ENCODE data around the gene SMPD3. TPM values are rescaled to one million over a fixed set of nuclear protein-coding genes. Genes with fewer than 3 reads are reported as not detected.
A peak's percentile ranks its signal among the peaks of the same experiment; 100 is the strongest.

The SMPD3 gene
- total and polyA plus RNA-seq, 2 experiments from 2014 or later: 5.7 to 6.3 TPM

DNA sequence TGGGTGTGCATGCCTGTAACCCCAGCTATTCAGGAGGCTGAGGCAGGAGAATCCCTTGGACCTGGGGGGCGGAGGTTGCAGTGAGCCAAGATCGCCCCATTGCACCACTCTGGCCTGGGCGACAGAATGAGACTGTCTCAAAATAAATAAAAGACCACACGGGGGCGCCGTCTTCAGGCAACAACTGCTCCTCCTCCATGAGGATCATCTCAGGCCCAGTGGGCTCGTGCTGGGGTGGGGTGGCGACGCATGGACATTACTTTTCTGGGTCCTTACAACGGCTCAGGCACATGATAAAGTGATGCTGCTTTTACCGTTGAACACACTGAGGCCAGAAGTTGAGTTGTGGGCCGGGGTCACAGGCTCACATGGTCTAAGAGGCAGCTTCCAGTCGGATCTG is 81.3 kb downstream of the SMPD3 start:
- peak; percentile 60 for DNase-seq (ENCODE audit: low spot score)
- Histone ChIP-seq H3K9me3 (ENCODE audit: low read depth) (no peaks in the 10 kb centered on the region), H3K79me2 (no peaks in the 10 kb centered on the region), H3K27me3 (no peaks in the 10 kb centered on the region), H3K27ac (no peak overlapping the region), H3K4me3 (no peak overlapping the region), H3K36me3 (replicated peaks; ENCODE audit: insufficient read depth, low read depth) (no peaks in the 10 kb centered on the region), H3K4me1 (ENCODE audit: insufficient read depth) (peaks cover 6% of the 10 kb centered on the region), H3K9me2 (replicated peaks; ENCODE audit: insufficient read depth) (no peaks in the 10 kb centered on the region), H2AFZ (no peak overlapping the region), H3K4me2 (no peak overlapping the region), H4K20me1 (ENCODE audit: insufficient read depth, poor library complexity, severe bottlenecking) (no peaks in the 10 kb centered on the region)
- TF ChIP-seq, protein P1, sequence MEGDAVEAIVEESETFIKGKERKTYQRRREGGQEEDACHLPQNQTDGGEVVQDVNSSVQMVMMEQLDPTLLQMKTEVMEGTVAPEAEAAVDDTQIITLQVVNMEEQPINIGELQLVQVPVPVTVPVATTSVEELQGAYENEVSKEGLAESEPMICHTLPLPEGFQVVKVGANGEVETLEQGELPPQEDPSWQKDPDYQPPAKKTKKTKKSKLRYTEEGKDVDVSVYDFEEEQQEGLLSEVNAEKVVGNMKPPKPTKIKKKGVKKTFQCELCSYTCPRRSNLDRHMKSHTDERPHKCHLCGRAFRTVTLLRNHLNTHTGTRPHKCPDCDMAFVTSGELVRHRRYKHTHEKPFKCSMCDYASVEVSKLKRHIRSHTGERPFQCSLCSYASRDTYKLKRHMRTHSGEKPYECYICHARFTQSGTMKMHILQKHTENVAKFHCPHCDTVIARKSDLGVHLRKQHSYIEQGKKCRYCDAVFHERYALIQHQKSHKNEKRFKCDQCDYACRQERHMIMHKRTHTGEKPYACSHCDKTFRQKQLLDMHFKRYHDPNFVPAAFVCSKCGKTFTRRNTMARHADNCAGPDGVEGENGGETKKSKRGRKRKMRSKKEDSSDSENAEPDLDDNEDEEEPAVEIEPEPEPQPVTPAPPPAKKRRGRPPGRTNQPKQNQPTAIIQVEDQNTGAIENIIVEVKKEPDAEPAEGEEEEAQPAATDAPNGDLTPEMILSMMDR (IDR thresholded peaks at IDR 0.05; ENCODE audit: poor library complexity): peak; percentile 46
- TF ChIP-seq EZH2phosphoT487 (IDR thresholded peaks at IDR 0.05; ENCODE audit: low read depth, severe bottlenecking, unreplicated experiment): no peak
- WGBS (ENCODE audit: low lambda C conversion rate, missing lambda C conversion rate): 46% methylated on average over 13 of the region's 13 CpGs

DNA sequence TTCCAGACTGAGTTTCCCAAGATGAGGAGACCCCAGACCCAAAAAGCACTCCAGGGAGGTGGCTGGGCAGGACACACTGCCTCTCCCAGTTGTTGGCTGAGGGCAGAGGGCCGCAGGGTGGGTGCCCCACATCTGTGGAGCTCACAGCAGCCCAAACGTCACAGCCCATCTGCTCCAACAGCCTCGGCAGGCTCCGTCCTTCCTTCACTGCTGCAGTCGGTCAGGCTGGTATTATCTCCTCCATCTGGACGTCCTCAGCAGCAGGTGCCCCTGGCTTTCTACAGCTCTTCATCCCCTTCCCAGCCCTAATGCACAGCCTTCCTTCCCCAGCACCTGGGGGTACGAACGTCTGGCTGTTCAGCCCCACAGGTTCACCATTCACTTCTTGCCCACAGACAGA is 82.2 kb downstream of the SMPD3 start:
- H3K4me1 ChIP-seq (ENCODE audit: insufficient read depth): peaks cover 10% of the 10 kb centered on the region
- no peak overlapping the region for H3K27ac ChIP-seq
- H2AFZ ChIP-seq: no peak overlapping the region
- no peaks in the 10 kb centered on the region for H3K9me3 ChIP-seq (ENCODE audit: low read depth)
- no peaks in the 10 kb centered on the region for H3K79me2 ChIP-seq
- H3K4me2 ChIP-seq: no peak overlapping the region
- TF ChIP-seq EZH2 (IDR thresholded peaks at IDR 0.05; ENCODE audit: borderline replicate concordance): no peak
- no peak for TF ChIP-seq EZH2phosphoT487 (IDR thresholded peaks at IDR 0.05; ENCODE audit: low read depth, severe bottlenecking, unreplicated experiment)
- TF ChIP-seq, protein P1 (IDR thresholded peaks at IDR 0.05; ENCODE audit: poor library complexity): no peak
- H3K36me3 ChIP-seq (replicated peaks; ENCODE audit: insufficient read depth, low read depth): no peaks in the 10 kb centered on the region
- H4K20me1 ChIP-seq (ENCODE audit: insufficient read depth, poor library complexity, severe bottlenecking): no peaks in the 10 kb centered on the region
- no peak overlapping the region for H3K4me3 ChIP-seq
- H3K9me2 ChIP-seq (replicated peaks; ENCODE audit: insufficient read depth): no peaks in the 10 kb centered on the region
- no peaks in the 10 kb centered on the region for H3K27me3 ChIP-seq
- DNase-seq (ENCODE audit: low spot score): no peak
- 68% methylated on average over 8 of the region's 8 CpGs for WGBS (ENCODE audit: low lambda C conversion rate, missing lambda C conversion rate)

DNA sequence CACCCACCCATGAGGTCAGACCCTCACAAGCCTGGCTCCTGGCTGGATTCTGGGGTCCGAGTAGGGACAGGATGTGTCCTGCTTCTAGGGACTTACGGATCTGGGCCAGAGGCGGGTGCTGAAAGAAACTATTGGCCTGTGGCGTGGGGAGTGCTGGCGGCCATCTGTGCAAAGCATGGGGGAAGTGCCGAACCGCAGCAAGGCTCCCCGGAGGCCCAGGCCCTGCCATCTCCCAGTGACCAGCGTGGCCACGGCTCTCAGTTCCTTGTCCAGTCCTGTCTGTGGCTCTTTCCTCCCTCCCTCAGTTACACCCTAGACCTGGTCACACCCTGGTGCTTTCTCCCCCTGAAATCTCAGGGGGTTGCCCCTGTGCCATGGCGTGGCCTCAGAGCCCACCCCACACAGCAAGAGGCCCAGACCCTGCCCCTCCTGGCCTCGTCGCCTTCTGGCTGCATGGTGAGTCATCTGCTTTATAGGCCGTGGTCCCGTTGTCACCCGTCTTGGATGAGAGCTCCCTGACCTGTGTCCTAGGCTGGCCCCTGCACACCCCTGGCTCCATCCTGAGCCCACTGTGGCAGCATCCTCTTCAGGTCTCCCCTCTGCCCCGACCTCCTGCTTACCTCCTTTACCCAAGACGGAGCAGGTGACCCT is 83.0 kb downstream of the SMPD3 start:
- Histone ChIP-seq H4K20me1 (ENCODE audit: insufficient read depth, poor library complexity, severe bottlenecking) (no peaks in the 10 kb centered on the region), H3K4me1 (ENCODE audit: insufficient read depth) (peaks cover 10% of the 10 kb centered on the region), H3K27ac (no peak overlapping the region), H3K4me2 (no peak overlapping the region), H3K27me3 (no peaks in the 10 kb centered on the region), H2AFZ (no peak overlapping the region), H3K4me3 (no peak overlapping the region), H3K9me3 (ENCODE audit: low read depth) (no peaks in the 10 kb centered on the region), H3K36me3 (replicated peaks; ENCODE audit: insufficient read depth, low read depth) (no peaks in the 10 kb centered on the region), H3K9me2 (replicated peaks; ENCODE audit: insufficient read depth) (no peaks in the 10 kb centered on the region), H3K79me2 (no peaks in the 10 kb centered on the region)
- DNase-seq (ENCODE audit: low spot score): no peak
- 69% methylated on average over 18 of the region's 18 CpGs for WGBS (ENCODE audit: low lambda C conversion rate, missing lambda C conversion rate)
- TF ChIP-seq, protein P1 (IDR thresholded peaks at IDR 0.05; ENCODE audit: poor library complexity): no peak
- TF ChIP-seq EZH2 (IDR thresholded peaks at IDR 0.05; ENCODE audit: borderline replicate concordance): no peak
